ENCODE results near the gene SYNGAP1.

Gene SYNGAP1

DNA sequence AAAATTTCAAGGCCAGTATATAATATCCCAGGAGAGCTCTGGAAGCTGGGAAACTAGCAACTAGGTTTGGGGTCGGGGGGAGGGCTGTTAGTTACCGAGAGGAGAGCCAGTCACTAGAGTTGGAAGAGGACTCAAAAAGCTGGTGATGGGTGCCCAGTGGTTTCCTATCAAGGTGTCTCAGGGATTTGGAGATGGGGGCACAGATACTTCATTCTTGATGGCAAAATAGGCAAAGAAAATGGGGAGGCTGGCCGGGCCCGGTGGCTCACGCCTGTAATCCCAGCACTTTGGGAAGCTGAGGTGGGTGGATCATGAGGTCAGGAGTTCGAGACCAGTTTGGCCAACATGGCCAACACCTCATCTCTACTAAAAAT is 8.2 kb upstream of the SYNGAP1 start:
- TF ChIP-seq, protein P1, sequence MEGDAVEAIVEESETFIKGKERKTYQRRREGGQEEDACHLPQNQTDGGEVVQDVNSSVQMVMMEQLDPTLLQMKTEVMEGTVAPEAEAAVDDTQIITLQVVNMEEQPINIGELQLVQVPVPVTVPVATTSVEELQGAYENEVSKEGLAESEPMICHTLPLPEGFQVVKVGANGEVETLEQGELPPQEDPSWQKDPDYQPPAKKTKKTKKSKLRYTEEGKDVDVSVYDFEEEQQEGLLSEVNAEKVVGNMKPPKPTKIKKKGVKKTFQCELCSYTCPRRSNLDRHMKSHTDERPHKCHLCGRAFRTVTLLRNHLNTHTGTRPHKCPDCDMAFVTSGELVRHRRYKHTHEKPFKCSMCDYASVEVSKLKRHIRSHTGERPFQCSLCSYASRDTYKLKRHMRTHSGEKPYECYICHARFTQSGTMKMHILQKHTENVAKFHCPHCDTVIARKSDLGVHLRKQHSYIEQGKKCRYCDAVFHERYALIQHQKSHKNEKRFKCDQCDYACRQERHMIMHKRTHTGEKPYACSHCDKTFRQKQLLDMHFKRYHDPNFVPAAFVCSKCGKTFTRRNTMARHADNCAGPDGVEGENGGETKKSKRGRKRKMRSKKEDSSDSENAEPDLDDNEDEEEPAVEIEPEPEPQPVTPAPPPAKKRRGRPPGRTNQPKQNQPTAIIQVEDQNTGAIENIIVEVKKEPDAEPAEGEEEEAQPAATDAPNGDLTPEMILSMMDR (conservative IDR thresholded peaks at IDR 0.05; ENCODE audit: low read depth, low read length) = no peak
- H3K27ac ChIP-seq = no peak overlapping the region
- H3K79me2 ChIP-seq (ENCODE audit: insufficient read depth, low read depth) = peaks cover 10% of the 10 kb centered on the region
- no peak overlapping the region for H2AFZ ChIP-seq (ENCODE audit: low read depth)
- H3K4me2 ChIP-seq = peak overlapping the region; percentile 81
- H3K36me3 ChIP-seq (ENCODE audit: insufficient read depth) = no peaks in the 10 kb centered on the region
- H4K20me1 ChIP-seq (ENCODE audit: insufficient read depth) = no peaks in the 10 kb centered on the region
- H3K9ac ChIP-seq = peak overlapping the region; percentile 57; the same call in 1 of the 2 replicates
- H3K4me1 ChIP-seq (ENCODE audit: low read depth, poor library complexity, severe bottlenecking) = peaks cover 22% of the 10 kb centered on the region
- H3K27me3 ChIP-seq (ENCODE audit: insufficient read depth, low read depth) = no peaks in the 10 kb centered on the region
- no peak overlapping the region for H3K4me3 ChIP-seq (IDR thresholded peaks at IDR 0.05; ENCODE audit: insufficient read depth, low read depth, low read length)

DNA sequence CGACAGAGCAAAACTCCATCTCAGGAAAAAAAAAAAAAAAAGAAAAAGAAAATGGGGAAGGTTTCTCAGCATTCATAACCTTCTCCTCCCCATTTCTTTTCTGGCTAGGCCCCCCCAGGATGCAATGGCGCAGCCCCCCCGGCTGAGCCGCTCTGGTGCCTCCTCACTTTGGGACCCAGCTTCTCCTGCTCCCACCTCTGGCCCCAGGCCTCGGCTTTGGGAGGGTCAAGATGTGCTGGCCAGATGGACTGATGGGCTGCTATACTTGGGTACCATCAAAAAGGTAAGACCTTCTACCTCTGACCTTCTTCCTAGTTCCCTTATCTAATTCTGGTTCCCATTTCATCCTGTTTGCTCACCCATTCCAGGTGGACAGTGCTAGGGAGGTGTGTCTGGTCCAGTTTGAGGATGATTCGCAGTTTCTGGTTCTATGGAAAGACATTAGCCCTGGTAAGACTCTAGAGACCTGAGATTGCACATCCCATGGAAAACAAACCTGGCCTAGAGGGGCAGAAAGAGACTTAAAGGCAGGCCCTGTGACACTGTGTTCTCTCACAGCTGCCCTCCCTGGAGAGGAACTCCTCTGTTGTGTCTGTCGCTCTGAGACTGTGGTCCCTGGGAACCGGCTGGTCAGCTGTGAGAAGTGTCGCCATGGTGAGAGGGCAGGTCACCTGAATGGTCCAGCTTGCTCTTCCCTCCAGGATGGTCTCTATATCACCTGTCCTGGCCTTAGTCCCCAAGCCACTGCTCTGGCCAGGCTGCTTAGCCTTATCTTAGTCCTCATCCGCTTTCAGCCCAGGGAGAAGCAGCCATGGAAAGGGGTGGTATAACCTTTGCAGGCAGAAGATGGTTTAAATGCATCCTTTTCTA is 7.5 kb upstream of the SYNGAP1 start:
- Histone ChIP-seq H4K20me1 (ENCODE audit: insufficient read depth) (no peaks in the 10 kb centered on the region), H3K27ac (no peak overlapping the region), H3K9ac (no peak overlapping the region), H3K79me2 (ENCODE audit: insufficient read depth, low read depth) (peaks cover 17% of the 10 kb centered on the region), H3K36me3 (ENCODE audit: insufficient read depth) (no peaks in the 10 kb centered on the region), H2AFZ (ENCODE audit: low read depth) (no peak overlapping the region), H3K4me3 (IDR thresholded peaks at IDR 0.05; ENCODE audit: insufficient read depth, low read depth, low read length) (no peak overlapping the region), H3K4me2 (peak overlapping the region; percentile 81; the same call in 1 of the 2 replicates), H3K4me1 (ENCODE audit: low read depth, poor library complexity, severe bottlenecking) (peaks cover 25% of the 10 kb centered on the region), H3K27me3 (ENCODE audit: insufficient read depth, low read depth) (no peaks in the 10 kb centered on the region)
- TF ChIP-seq, protein P1 (conservative IDR thresholded peaks at IDR 0.05; ENCODE audit: low read depth, low read length) = no peak

DNA sequence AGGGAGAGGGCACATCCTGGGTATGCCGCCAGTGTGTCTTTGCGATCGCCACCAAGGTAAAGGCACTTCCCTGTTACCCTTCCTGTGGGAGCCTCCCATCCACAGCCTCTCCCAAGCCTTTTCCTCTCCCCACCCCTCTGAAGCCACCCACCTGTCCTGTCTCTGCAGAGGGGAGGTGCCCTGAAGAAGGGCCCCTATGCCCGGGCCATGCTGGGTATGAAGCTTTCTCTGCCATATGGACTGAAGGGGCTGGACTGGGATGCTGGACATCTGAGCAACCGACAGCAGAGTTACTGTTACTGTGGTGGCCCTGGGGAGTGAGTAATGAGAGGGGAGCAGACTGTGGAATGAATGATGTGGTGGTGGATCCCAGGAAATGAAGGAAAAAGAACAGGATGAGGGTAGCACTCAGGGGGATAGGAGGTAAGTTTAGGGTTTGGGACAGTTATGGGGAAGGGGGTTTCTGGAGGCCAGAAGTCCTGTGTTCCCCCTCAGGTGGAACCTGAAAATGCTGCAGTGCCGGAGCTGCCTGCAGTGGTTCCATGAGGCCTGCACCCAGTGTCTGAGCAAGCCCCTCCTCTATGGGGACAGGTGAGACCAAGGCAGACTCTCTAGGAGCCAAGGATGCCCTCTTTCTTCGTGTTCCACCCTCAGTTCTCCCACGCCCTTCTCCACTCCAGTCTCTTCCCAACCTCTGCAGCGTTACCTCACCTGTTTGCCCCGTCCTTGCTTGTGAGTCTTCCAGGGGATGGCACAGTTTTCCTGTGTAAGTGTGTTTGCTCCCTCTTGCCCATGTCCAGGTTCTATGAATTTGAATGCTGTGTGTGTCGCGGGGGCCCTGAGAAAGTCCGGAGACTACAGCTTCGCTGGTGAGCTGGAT is 6.4 kb upstream of the SYNGAP1 start:
- Histone ChIP-seq H3K27ac (no peak overlapping the region), H3K4me3 (IDR thresholded peaks at IDR 0.05; ENCODE audit: insufficient read depth, low read depth, low read length) (no peak overlapping the region), H3K79me2 (ENCODE audit: insufficient read depth, low read depth) (peaks cover 21% of the 10 kb centered on the region), H2AFZ (ENCODE audit: low read depth) (no peak overlapping the region), H3K4me1 (ENCODE audit: low read depth, poor library complexity, severe bottlenecking) (peaks cover 27% of the 10 kb centered on the region), H4K20me1 (ENCODE audit: insufficient read depth) (no peaks in the 10 kb centered on the region), H3K4me2 (no peak overlapping the region), H3K36me3 (ENCODE audit: insufficient read depth) (no peaks in the 10 kb centered on the region), H3K9ac (no peak overlapping the region), H3K27me3 (ENCODE audit: insufficient read depth, low read depth) (no peaks in the 10 kb centered on the region)
- TF ChIP-seq, protein P1 (conservative IDR thresholded peaks at IDR 0.05; ENCODE audit: low read depth, low read length) = no peak

GRCh38 chr6:33414592-33415271 is 5.1 kb upstream of the SYNGAP1 start:
- Histone ChIP-seq H3K4me1 (ENCODE audit: low read depth, poor library complexity, severe bottlenecking) (peaks cover 34% of the 10 kb centered on the region), H3K27me3 (ENCODE audit: insufficient read depth, low read depth) (no peaks in the 10 kb centered on the region), H3K27ac (no peak overlapping the region), H2AFZ (ENCODE audit: low read depth) (no peak overlapping the region), H3K9ac (no peak overlapping the region), H3K36me3 (ENCODE audit: insufficient read depth) (no peaks in the 10 kb centered on the region), H3K79me2 (ENCODE audit: insufficient read depth, low read depth) (peaks cover 21% of the 10 kb centered on the region), H3K4me3 (IDR thresholded peaks at IDR 0.05; ENCODE audit: insufficient read depth, low read depth, low read length) (no peak overlapping the region), H3K4me2 (no peak overlapping the region), H4K20me1 (ENCODE audit: insufficient read depth) (no peaks in the 10 kb centered on the region)
- TF ChIP-seq, protein P1 (conservative IDR thresholded peaks at IDR 0.05; ENCODE audit: low read depth, low read length) = 0 out of 2 replicates have a peak, but pooled peaks have one; percentile 34

All from KMS-11 (cell line).